Measurements from ENCODE around the gene AMH.

- no peak for TF ChIP-seq EZH2 (IDR thresholded peaks at IDR 0.05; ENCODE audit: borderline replicate concordance, low read length)
- TF ChIP-seq, protein P1, sequence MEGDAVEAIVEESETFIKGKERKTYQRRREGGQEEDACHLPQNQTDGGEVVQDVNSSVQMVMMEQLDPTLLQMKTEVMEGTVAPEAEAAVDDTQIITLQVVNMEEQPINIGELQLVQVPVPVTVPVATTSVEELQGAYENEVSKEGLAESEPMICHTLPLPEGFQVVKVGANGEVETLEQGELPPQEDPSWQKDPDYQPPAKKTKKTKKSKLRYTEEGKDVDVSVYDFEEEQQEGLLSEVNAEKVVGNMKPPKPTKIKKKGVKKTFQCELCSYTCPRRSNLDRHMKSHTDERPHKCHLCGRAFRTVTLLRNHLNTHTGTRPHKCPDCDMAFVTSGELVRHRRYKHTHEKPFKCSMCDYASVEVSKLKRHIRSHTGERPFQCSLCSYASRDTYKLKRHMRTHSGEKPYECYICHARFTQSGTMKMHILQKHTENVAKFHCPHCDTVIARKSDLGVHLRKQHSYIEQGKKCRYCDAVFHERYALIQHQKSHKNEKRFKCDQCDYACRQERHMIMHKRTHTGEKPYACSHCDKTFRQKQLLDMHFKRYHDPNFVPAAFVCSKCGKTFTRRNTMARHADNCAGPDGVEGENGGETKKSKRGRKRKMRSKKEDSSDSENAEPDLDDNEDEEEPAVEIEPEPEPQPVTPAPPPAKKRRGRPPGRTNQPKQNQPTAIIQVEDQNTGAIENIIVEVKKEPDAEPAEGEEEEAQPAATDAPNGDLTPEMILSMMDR (conservative IDR thresholded peaks at IDR 0.05 in 1 of 2, IDR thresholded peaks at IDR 0.05 in 1 of 2; ENCODE audit: extremely low read depth in 1 of 2, insufficient read depth in 1 of 2, low read depth in 1 of 2, low read length in 2 of 2) = no peak
These were observed 5.1 kb downstream of the AMH start for GRCh38 chr19:2254064-2254872.

All from mammary epithelial cell (primary cell).